Gastrocnemius medialis (tissue), 4 donors: ENCODE measurements around the gene PLXNC1.

Experiments
- POLR2A ChIP-seq, 2 donors: fragments of 450-650 bp; IDR thresholded peaks; one replicate each; pipeline ENCODE4 v1.6.1; 2017; ENCODE audit warnings: antibody characterized with exemption in 2 of 2, mild to moderate bottlenecking in 2 of 2, moderate library complexity in 2 of 2
- TF ChIP-seq, protein P1 (sequence below), 5 experiments: fragments of 450-650 bp in 3 of 5; fragments of 200-600 bp in 2 of 5; sonication (generic) in 2 of 5; IDR thresholded peaks in 4 of 5; conservative IDR thresholded peaks in 1 of 5; 1 replicate in 4 of 5; 2 replicates in 1 of 5; pipeline ENCODE4 v1.5.1; 2016 to 2019; ENCODE audit warnings: antibody characterized with exemption in 5 of 5, mild to moderate bottlenecking in 3 of 5, moderate library complexity in 3 of 5

DNA sequence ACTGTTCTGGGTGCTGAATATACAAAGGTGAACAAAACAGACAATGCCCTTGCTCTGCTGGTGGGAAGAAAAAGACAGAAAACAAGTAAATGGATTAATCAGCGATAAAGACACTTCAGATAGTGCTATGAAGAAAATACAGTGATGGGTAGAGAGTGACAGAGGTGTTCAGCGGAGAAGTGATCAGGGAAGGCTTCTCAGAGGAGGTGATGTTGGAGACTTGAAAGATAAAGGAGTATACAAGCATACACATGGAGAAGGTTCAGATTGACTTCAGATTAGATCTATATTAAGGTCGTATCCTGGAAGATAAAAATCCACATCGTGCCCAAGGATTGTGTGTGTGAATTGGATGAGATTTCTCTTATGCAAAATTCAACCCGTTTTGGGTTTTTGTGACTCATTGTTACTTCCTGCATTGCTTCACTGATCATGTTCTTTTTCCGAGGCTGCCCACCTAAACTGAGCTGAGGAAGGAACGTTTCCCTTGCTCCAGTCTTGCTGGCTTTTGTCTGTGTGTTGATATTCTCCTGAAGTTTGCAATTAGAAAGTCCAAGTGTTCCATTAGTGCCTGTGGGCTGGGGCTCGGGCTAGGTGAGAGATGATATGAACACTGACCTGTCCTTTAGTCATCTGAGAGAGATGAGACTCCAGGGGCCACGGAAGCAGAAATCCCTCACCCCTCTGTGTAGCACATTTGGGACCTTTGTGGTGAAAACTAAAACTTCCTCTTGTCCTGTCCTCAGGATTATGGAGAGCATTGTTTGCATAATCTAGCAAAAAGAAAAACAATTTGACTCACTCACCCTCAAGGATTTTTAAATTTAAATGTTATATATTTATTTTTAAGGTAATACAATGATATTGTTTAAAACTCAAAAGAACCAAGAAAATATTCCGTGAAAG is 27.6 kb downstream of the PLXNC1 start:
- TF ChIP-seq, protein P1, sequence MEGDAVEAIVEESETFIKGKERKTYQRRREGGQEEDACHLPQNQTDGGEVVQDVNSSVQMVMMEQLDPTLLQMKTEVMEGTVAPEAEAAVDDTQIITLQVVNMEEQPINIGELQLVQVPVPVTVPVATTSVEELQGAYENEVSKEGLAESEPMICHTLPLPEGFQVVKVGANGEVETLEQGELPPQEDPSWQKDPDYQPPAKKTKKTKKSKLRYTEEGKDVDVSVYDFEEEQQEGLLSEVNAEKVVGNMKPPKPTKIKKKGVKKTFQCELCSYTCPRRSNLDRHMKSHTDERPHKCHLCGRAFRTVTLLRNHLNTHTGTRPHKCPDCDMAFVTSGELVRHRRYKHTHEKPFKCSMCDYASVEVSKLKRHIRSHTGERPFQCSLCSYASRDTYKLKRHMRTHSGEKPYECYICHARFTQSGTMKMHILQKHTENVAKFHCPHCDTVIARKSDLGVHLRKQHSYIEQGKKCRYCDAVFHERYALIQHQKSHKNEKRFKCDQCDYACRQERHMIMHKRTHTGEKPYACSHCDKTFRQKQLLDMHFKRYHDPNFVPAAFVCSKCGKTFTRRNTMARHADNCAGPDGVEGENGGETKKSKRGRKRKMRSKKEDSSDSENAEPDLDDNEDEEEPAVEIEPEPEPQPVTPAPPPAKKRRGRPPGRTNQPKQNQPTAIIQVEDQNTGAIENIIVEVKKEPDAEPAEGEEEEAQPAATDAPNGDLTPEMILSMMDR (IDR thresholded peaks at IDR 0.05 in 4 of 5, conservative IDR thresholded peaks at IDR 0.05 in 1 of 5), result no peak
- no peak for TF ChIP-seq POLR2A (IDR thresholded peaks at IDR 0.05)
